ENCODE data around the gene SLC7A5. TPM values are rescaled to one million over a fixed set of nuclear protein-coding genes. Genes with fewer than 3 reads are reported as not detected.
"Not testable (repeated sequence)": the region's sequence is repeated elsewhere in the genome, so short reads cannot be mapped to it uniquely, and the experiment has no call there.

SLC7A5 gene
- total RNA-seq, 4 donors from 2014 or later = 2.7 to 7.0 (median 5.7) TPM

- H3K4me3 ChIP-seq; H3K36me3 ChIP-seq; intact Hi-C loops (cut with DNase I; ENCODE audit: low total_unique reads); H3K9me3 ChIP-seq; H3K4me1 ChIP-seq: not testable (repeated sequence)
- H3K27ac ChIP-seq = peak overlapping the region in 1 of 4 donors; percentile 20
- in situ Hi-C loops (cut with MboI; ENCODE audit: low pct_ligation_motif_present in 1 of 4, low pct_unique_long_range_greater_than_20kb in 1 of 4, low sequenced_read_pairs in 3 of 4) = loop anchor here in 1 of 4 donors (25.0 kb wide), 1 partner anchor 124 kb away; no protein-coding TSS in a partner anchor
- peaks cover 17% of the 10 kb centered on the region for H3K27me3 ChIP-seq
- DNase-seq = peak; percentile 34
- WGBS, 2 donors (ENCODE audit: low coverage in 1 of 2) = 34 to 52% methylated on average over 14 to 23 of the region's 23 CpGs
Measured at GRCh38 chr16:87911106-87911763, 41.9 kb upstream of the SLC7A5 start.

- H3K4me3 ChIP-seq; H3K27ac ChIP-seq; intact Hi-C loops (cut with DNase I; ENCODE audit: low total_unique reads); H3K4me1 ChIP-seq; H3K36me3 ChIP-seq; H3K9me3 ChIP-seq: not testable (repeated sequence)
- DNase-seq = peak; percentile 85
- whole genome bisulfite sequencing, 2 donors (ENCODE audit: low coverage in 1 of 2) = 36 to 97% methylated on average over 5 to 36 of the region's 36 CpGs
- TF ChIP-seq, protein P1, sequence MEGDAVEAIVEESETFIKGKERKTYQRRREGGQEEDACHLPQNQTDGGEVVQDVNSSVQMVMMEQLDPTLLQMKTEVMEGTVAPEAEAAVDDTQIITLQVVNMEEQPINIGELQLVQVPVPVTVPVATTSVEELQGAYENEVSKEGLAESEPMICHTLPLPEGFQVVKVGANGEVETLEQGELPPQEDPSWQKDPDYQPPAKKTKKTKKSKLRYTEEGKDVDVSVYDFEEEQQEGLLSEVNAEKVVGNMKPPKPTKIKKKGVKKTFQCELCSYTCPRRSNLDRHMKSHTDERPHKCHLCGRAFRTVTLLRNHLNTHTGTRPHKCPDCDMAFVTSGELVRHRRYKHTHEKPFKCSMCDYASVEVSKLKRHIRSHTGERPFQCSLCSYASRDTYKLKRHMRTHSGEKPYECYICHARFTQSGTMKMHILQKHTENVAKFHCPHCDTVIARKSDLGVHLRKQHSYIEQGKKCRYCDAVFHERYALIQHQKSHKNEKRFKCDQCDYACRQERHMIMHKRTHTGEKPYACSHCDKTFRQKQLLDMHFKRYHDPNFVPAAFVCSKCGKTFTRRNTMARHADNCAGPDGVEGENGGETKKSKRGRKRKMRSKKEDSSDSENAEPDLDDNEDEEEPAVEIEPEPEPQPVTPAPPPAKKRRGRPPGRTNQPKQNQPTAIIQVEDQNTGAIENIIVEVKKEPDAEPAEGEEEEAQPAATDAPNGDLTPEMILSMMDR (IDR thresholded peaks at IDR 0.05) = peak; percentile 81 to 93 (median 87)
- in situ Hi-C loops (cut with MboI; ENCODE audit: low pct_ligation_motif_present in 1 of 4, low pct_unique_long_range_greater_than_20kb in 1 of 4, low sequenced_read_pairs in 3 of 4) = loop anchor here in 2 of 4 donors (10.0 to 25.0 kb wide), 2 partner anchors 122 to 125 kb away; no protein-coding TSS in a partner anchor
- peaks cover 17% of the 10 kb centered on the region for H3K27me3 ChIP-seq
Measured at GRCh38 chr16:87909203-87909935, 40.1 kb upstream of the SLC7A5 start.

- intact Hi-C loops (cut with DNase I; ENCODE audit: low total_unique reads) = not testable (repeated sequence)
- in situ Hi-C loops (cut with MboI; ENCODE audit: low pct_ligation_motif_present in 1 of 4, low pct_unique_long_range_greater_than_20kb in 1 of 4, low sequenced_read_pairs in 3 of 4) = loop anchor here in 2 of 4 donors (10.0 to 25.0 kb wide), 2 partner anchors 121 to 123 kb away; no protein-coding TSS in a partner anchor
Measured at GRCh38 chr16:87908101-87908500, 38.8 kb upstream of the SLC7A5 start.

GRCh38 chr16:87905521-87905920 is 36.2 kb upstream of the SLC7A5 start:
- DNase-seq; H3K36me3 ChIP-seq; H3K4me3 ChIP-seq; intact Hi-C loops (cut with DNase I; ENCODE audit: low total_unique reads); H3K27ac ChIP-seq; H3K9me3 ChIP-seq; H3K4me1 ChIP-seq: not testable (repeated sequence)
- H3K27me3 ChIP-seq = peaks cover 11% of the 10 kb centered on the region
- in situ Hi-C loops (cut with MboI; ENCODE audit: low pct_ligation_motif_present in 1 of 4, low pct_unique_long_range_greater_than_20kb in 1 of 4, low sequenced_read_pairs in 3 of 4) = loop anchor here in 2 of 4 donors (10.0 to 25.0 kb wide), 2 partner anchors 118 to 121 kb away; no protein-coding TSS in a partner anchor
- 86% methylated on average over 3 of the region's 7 CpGs; no CpG with 5 or more reads in 1 of the 2 donors for WGBS, 2 donors (ENCODE audit: low coverage in 1 of 2)

More at GRCh38 chr16:87908101-87908500, 38.8 kb upstream of the SLC7A5 start:
- not testable (repeated sequence) for H3K4me3 ChIP-seq, H3K36me3 ChIP-seq, H3K4me1 ChIP-seq, H3K9me3 ChIP-seq, H3K27ac ChIP-seq, DNase-seq
- WGBS, 2 donors (ENCODE audit: low coverage in 1 of 2) = 91 to 93% methylated on average over 3 to 11 of the region's 11 CpGs
- peaks cover 17% of the 10 kb centered on the region for H3K27me3 ChIP-seq

GRCh38 chr16:87904963-87905362 is 35.7 kb upstream of the SLC7A5 start:
- in situ Hi-C loops (cut with MboI; ENCODE audit: low pct_ligation_motif_present in 1 of 4, low pct_unique_long_range_greater_than_20kb in 1 of 4, low sequenced_read_pairs in 3 of 4) = loop anchor here in 2 of 4 donors (10.0 to 25.0 kb wide), 2 partner anchors 118 to 120 kb away; no protein-coding TSS in a partner anchor
- H3K27ac ChIP-seq; intact Hi-C loops (cut with DNase I; ENCODE audit: low total_unique reads); H3K9me3 ChIP-seq; H3K4me1 ChIP-seq; H3K36me3 ChIP-seq; H3K27me3 ChIP-seq; H3K4me3 ChIP-seq; DNase-seq: not testable (repeated sequence)
- 82 to 86% methylated on average over 2 to 5 of the region's 5 CpGs for WGBS, 2 donors (ENCODE audit: low coverage in 1 of 2)

- H3K27me3 ChIP-seq; H3K36me3 ChIP-seq; H3K4me1 ChIP-seq; H3K27ac ChIP-seq; DNase-seq; H3K4me3 ChIP-seq; H3K9me3 ChIP-seq; intact Hi-C loops (cut with DNase I; ENCODE audit: low total_unique reads): not testable (repeated sequence)
- in situ Hi-C loops (cut with MboI; ENCODE audit: low pct_ligation_motif_present in 1 of 4, low pct_unique_long_range_greater_than_20kb in 1 of 4, low sequenced_read_pairs in 3 of 4) = loop anchor here in 2 of 4 donors (10.0 to 25.0 kb wide), 2 partner anchors 113 to 116 kb away; no protein-coding TSS in a partner anchor
- WGBS, 2 donors (ENCODE audit: low coverage in 1 of 2) = 90 to 91% methylated on average over 2 to 12 of the region's 12 CpGs
Measured at GRCh38 chr16:87900489-87900888, 31.2 kb upstream of the SLC7A5 start.

Measured in transverse colon (tissue), 4 donors.